Suprapubic skin (tissue), 4 donors: ENCODE measurements around the gene CSTF3. TPM values are rescaled to one million over a fixed set of nuclear protein-coding genes. Genes with fewer than 3 reads are reported as not detected.

ENCODE experiments used
- DNase-seq, 2 donors: peaks; one replicate each; pipeline ENCODE4 v3.0.0-alpha.2; 2019; ENCODE audit warnings: low spot score in 2 of 2
- H3K27ac ChIP-seq: fragments of 200-600 bp; sonication (generic); one replicate; pipeline ENCODE4 v1.5.1; 2019
- H3K27me3 ChIP-seq: fragments of 200-600 bp; sonication (generic); one replicate; pipeline ENCODE4 v1.5.1; 2019
- H3K36me3 ChIP-seq: fragments of 200-600 bp; sonication (generic); one replicate; pipeline ENCODE4 v1.5.1; 2019
- H3K4me1 ChIP-seq: fragments of 200-600 bp; sonication (generic); one replicate; pipeline ENCODE4 v1.5.1; 2019
- H3K4me3 ChIP-seq: fragments of 200-600 bp; sonication (generic); one replicate; pipeline ENCODE4 v1.5.1; 2019; ENCODE audit warnings: mild to moderate bottlenecking
- H3K9me3 ChIP-seq: fragments of 200-600 bp; sonication (generic); one replicate; pipeline ENCODE4 v1.5.1; 2019
- CTCF ChIP-seq, 2 donors: fragments of 200-600 bp in 1 of 2; fragments of 450-650 bp in 1 of 2; sonication (generic) in 1 of 2; IDR thresholded peaks; one replicate each; pipeline ENCODE4 v1.5.1; 2016 to 2019; ENCODE audit warnings: antibody characterized with exemption in 2 of 2, mild to moderate bottlenecking in 1 of 2, moderate library complexity in 1 of 2
- EP300 ChIP-seq: sonication (generic); formaldehyde crosslinking; IDR thresholded peaks from one replicate; pipeline ENCODE4 v1.6.1; 2017; ENCODE audit warnings: antibody characterized with exemption
- POLR2A ChIP-seq, 2 donors: fragments of 450-650 bp; IDR thresholded peaks; one replicate each; pipeline ENCODE4 v1.6.1; 2017; ENCODE audit warnings: antibody characterized with exemption in 2 of 2, mild to moderate bottlenecking in 2 of 2, moderate library complexity in 2 of 2
- POLR2AphosphoS5 ChIP-seq, 3 donors: sonication (generic); formaldehyde crosslinking; IDR thresholded peaks; one replicate each; pipeline ENCODE4 v1.6.1; 2017; ENCODE audit warnings: antibody characterized with exemption in 3 of 3
- WGBS: methylation state at CpG from one replicate; pipeline ENCODE4 v1.1.5; 2018; 5-methylcytosine and 5-hydroxymethylcytosine counted together
- total RNA-seq, 4 donors: library from RNA; depleted of rRNA; stranded (reverse); fragments of >200 nt; gene quantifications; one replicate each; pipeline ENCODE4 v1.1.0, GENCODE V29; 2016

The CSTF3 gene
- total RNA-seq, 4 donors from 2014 or later: 10.8 to 23.3 (median 12.4) TPM

- TF ChIP-seq POLR2AphosphoS5 (IDR thresholded peaks at IDR 0.05): no peak
- TF ChIP-seq EP300: no peak
- TF ChIP-seq POLR2A (IDR thresholded peaks at IDR 0.05): no peak
- no peak for TF ChIP-seq CTCF (IDR thresholded peaks at IDR 0.05)
- Histone ChIP-seq H3K4me1 (peaks cover 47% of the 10 kb centered on the region), H3K9me3 (no peaks in the 10 kb centered on the region), H3K27me3 (no peaks in the 10 kb centered on the region), H3K27ac (no peak overlapping the region), H3K36me3 (peaks cover 49% of the 10 kb centered on the region), H3K4me3 (no peak overlapping the region)
- 79% methylated on average over 5 of the region's 5 CpGs for WGBS
- no peak for DNase-seq
Observed at GRCh38 chr11:33064866-33065265, 96.4 kb downstream of the CSTF3 start.

GRCh38 chr11:33064033-33064825, 97.1 kb downstream of the CSTF3 start:
- TF ChIP-seq CTCF (IDR thresholded peaks at IDR 0.05) (no peak), POLR2AphosphoS5 (IDR thresholded peaks at IDR 0.05) (no peak), POLR2A (IDR thresholded peaks at IDR 0.05) (no peak), EP300 (no peak)
- Histone ChIP-seq H3K27me3 (no peaks in the 10 kb centered on the region), H3K27ac (peak overlapping the region; percentile 58), H3K9me3 (no peaks in the 10 kb centered on the region), H3K4me1 (peaks cover 50% of the 10 kb centered on the region), H3K4me3 (no peak overlapping the region), H3K36me3 (peaks cover 48% of the 10 kb centered on the region)
- WGBS: 30% methylated on average over 11 of the region's 11 CpGs
- no peak for DNase-seq

GRCh38 chr11:33063326-33063881, 97.9 kb downstream of the CSTF3 start:
- TF ChIP-seq CTCF (IDR thresholded peaks at IDR 0.05) (no peak), EP300 (no peak), POLR2A (IDR thresholded peaks at IDR 0.05) (no peak), POLR2AphosphoS5 (IDR thresholded peaks at IDR 0.05) (no peak)
- no peaks in the 10 kb centered on the region for H3K9me3 ChIP-seq
- DNase-seq: no peak
- H3K4me3 ChIP-seq: no peak overlapping the region
- peaks cover 50% of the 10 kb centered on the region for H3K36me3 ChIP-seq
- H3K4me1 ChIP-seq: peaks cover 51% of the 10 kb centered on the region
- H3K27me3 ChIP-seq: no peaks in the 10 kb centered on the region
- 39% methylated on average over 3 of the region's 3 CpGs for WGBS
- H3K27ac ChIP-seq: no peak overlapping the region

GRCh38 chr11:33062137-33062536, 99.1 kb downstream of the CSTF3 start:
- 62% methylated on average over 5 of the region's 5 CpGs for WGBS

More at GRCh38 chr11:33062137-33062536, 99.1 kb downstream of the CSTF3 start:
- peaks cover 46% of the 10 kb centered on the region for H3K36me3 ChIP-seq
- H3K4me3 ChIP-seq: no peak overlapping the region
- no peak overlapping the region for H3K27ac ChIP-seq
- no peaks in the 10 kb centered on the region for H3K27me3 ChIP-seq
- no peaks in the 10 kb centered on the region for H3K9me3 ChIP-seq
- TF ChIP-seq EP300 (no peak), POLR2AphosphoS5 (IDR thresholded peaks at IDR 0.05) (no peak), CTCF (IDR thresholded peaks at IDR 0.05) (no peak), POLR2A (IDR thresholded peaks at IDR 0.05) (no peak)
- no peak for DNase-seq
- peaks cover 51% of the 10 kb centered on the region for H3K4me1 ChIP-seq
